Mucosa of rectum (tissue), 2 donors: Measurements from ENCODE around the gene MAVS.

ENCODE experiments used
- H3K27ac ChIP-seq, 2 donors: one replicate each; pipeline ENCODE4 v1.7.0; 2013; ENCODE audit warnings: inconsistent platforms in 2 of 2, low read depth in 2 of 2, low read length in 2 of 2
- H3K27me3 ChIP-seq, 2 donors: one replicate each; pipeline ENCODE4 v1.7.0; 2013; ENCODE audit warnings: low read length in 2 of 2; ENCODE audit not compliant: control insufficient read depth in 2 of 2, insufficient read depth in 2 of 2
- H3K36me3 ChIP-seq, 2 donors: one replicate each; pipeline ENCODE4 v1.7.0; 2013; ENCODE audit warnings: low read length in 2 of 2; ENCODE audit not compliant: control insufficient read depth in 2 of 2, insufficient read depth in 2 of 2
- H3K4me1 ChIP-seq, 2 donors: one replicate each; pipeline ENCODE4 v1.7.0; 2013; ENCODE audit warnings: low read length in 2 of 2, mild to moderate bottlenecking in 1 of 2; ENCODE audit not compliant: control insufficient read depth in 2 of 2, insufficient read depth in 2 of 2
- H3K4me3 ChIP-seq, 2 donors: one replicate each; pipeline ENCODE4 v1.7.0; 2013; ENCODE audit warnings: low read length in 2 of 2
- H3K9ac ChIP-seq, 2 donors: one replicate each; pipeline ENCODE4 v1.7.0; 2013; ENCODE audit warnings: low read length in 2 of 2, low read depth in 1 of 2, mild to moderate bottlenecking in 1 of 2
- H3K9me3 ChIP-seq, 2 donors: one replicate each; pipeline ENCODE4 v1.7.0; 2013; ENCODE audit warnings: low read length in 2 of 2; ENCODE audit not compliant: control insufficient read depth in 2 of 2
- donor health status: healthy.
- donor health status: Normal muscosa, but diverticular disease.

MAVS gene

DNA sequence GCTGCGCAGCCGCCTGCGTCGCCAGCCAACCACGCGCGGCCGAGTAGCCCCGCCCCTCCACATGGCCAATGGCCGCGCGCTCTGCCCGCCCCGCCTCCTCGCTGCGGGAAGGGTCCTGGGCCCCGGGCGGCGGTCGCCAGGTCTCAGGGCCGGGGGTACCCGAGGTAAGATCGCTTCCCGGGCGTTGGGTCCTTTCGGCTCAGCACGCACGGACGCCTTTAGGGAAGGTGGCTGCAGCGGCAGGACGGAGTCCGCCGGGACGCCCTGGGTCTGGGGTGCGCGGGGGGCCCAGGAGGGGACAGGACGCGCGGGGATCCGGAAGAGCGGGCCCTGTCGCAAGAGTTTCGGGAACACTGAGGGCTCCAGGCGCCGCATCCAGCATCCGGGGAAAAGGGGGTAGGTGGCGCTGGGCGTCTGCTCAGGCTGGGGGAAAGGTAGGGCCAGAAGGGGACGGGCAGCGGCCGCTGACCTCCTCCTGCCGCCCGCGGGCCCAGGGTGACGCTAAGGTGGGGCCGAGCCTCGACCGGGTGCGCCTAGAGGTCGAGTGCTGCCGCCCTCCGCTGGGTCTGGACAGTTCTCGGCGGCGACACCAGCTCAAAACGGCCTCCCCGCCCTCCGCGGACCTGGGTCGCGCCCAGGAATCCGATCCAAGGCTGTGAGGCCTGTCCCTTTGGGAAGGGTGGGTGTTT lies at the start of gene MAVS:
TSS of gene MAVS (plus strand) at position 95 of the 689 bp plus-strand sequence. CDS start 7,791 bp downstream, outside the sequence.
- H3K4me3 ChIP-seq = peak within 1 kb of the TSS; percentile 78 to 96

DNA sequence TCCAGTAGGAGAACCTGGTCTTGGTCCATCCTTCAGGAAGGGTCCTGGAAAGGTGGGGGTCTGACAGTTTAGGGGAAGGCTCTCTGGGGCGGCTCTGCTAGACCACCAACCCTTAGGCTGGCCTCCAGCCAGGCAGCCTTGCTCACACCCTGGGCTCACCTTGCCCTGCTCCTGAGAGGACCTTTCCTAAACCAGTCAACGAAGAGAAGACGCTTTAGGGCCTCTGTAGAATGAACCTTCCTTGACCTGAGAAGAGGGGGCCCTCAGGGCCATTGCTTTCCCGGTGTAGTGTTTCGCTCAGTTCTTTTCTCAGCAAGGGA lies 49.4 kb upstream of the MAVS start:
- peak overlapping the region; percentile 71 to 79 for H3K4me3 ChIP-seq
- H3K4me1 ChIP-seq = peaks cover 45 to 47% of the 10 kb centered on the region in 2 donors
- H3K36me3 ChIP-seq = peaks cover 5 to 12% of the 10 kb centered on the region in 2 donors

More for the DNA sequence above, at the start of gene MAVS:
- Histone ChIP-seq H3K4me1 (peaks cover 28 to 33% of the 10 kb centered on the region in 2 donors), H3K36me3 (peaks cover 0 to 2% of the 10 kb centered on the region in 2 donors), H3K9ac (peak within 1 kb of the TSS; percentile 94 to 100), H3K27me3 (no peaks in the 10 kb centered on the region), H3K27ac (peak within 1 kb of the TSS; percentile 96 to 97), H3K9me3 (no peaks in the 10 kb centered on the region)

DNA sequence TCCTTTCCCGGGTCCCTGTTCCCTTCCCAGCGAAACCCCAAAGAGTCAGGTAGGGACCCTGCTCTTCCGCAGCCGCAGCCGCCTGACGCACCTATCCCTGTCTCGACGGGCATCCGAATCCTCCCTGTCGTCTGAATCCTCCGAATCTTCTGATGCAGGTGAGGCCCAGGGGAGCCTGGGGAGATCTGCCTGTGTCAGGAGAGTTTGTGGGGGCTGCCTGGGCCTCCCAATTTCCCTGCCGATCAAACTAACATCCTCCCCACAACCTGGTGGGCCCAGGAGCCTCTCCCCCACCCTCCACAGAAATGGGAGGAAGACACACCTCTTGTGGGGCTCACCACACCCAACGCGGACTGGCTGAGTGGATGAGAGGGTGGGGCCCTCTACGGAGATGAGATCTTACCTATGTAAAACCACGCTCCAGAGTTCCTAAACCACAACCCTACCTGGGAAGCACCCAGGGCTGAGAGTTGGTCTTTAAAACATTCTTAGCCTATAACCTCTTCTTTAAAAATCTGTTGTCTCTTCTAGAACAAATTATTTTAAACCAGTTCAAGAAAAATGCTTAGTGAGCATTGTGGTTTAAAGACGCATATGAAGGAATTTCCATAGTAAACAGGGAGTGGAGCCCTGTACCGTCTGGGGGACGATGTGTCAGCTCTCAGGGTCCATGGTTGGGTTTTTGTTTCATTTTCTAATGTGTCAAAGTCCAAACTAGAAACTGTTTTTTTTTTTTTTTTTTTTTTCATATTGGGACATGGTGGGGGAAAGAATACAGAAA lies 48.9 kb upstream of the MAVS start:
- no peaks in the 10 kb centered on the region for H3K9me3 ChIP-seq
- H3K27me3 ChIP-seq = no peaks in the 10 kb centered on the region
- H3K9ac ChIP-seq = peak overlapping the region; percentile 6 to 19
- H3K4me1 ChIP-seq = peaks cover 45 to 47% of the 10 kb centered on the region in 2 donors
- peaks cover 11 to 15% of the 10 kb centered on the region in 2 donors for H3K36me3 ChIP-seq
- peak overlapping the region; percentile 71 to 79 for H3K4me3 ChIP-seq
- peak overlapping the region; percentile 39 to 62 for H3K27ac ChIP-seq

More for the DNA sequence above, 49.4 kb upstream of the MAVS start:
- Histone ChIP-seq H3K27ac (peak overlapping the region in 1 of 2 donors; percentile 62), H3K27me3 (no peaks in the 10 kb centered on the region), H3K9ac (peak overlapping the region; percentile 2 to 27), H3K9me3 (no peaks in the 10 kb centered on the region)

DNA sequence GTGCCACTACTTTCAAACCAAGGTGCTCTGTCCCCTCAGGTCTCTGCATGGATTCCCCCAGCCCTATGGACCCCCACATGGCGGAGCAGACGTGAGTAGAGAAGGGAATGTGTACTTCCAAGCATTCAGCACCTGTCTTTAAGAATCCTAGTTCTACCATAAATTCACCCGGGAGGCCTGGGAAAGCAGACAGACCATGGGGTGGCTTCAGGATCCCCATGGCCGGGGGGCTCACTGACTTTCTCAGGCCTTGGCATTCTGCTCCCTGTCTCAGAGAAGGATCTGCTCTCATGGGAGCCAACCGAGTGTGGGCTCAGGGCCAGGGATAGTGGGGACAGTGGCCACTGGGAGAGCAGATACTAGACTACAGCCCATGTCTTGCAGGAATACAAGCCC lies 48.3 kb upstream of the MAVS start:
- H3K4me3 ChIP-seq = peak overlapping the region in 1 of 2 donors; percentile 71
- H3K9ac ChIP-seq = peak overlapping the region in 1 of 2 donors; percentile 6
- peaks cover 17 to 18% of the 10 kb centered on the region in 2 donors for H3K36me3 ChIP-seq
- H3K9me3 ChIP-seq = no peaks in the 10 kb centered on the region
- peaks cover 45 to 47% of the 10 kb centered on the region in 2 donors for H3K4me1 ChIP-seq
- H3K27me3 ChIP-seq = no peaks in the 10 kb centered on the region
- H3K27ac ChIP-seq = peak overlapping the region; percentile 39 to 62

DNA sequence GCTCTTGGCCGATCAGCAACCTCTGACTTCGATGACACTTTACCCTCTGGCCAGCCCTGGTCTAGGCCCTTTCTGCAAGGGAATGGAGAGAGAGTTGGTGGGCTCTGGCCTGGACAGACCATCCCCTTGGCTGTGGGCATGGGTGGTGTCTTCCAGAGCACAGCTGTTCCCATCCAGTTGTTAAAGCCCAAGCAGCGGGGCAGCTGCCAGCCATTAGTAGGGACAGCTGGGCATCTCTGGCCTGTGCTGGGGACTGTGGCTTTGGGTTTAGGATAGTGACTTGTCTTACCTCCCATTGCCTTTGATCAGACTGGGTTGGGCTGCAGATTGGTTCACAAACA lies 47.8 kb upstream of the MAVS start:
- peaks cover 45 to 47% of the 10 kb centered on the region in 2 donors for H3K4me1 ChIP-seq
- no peaks in the 10 kb centered on the region for H3K27me3 ChIP-seq
- peak overlapping the region; percentile 42 to 62 for H3K27ac ChIP-seq
- no peak overlapping the region for H3K4me3 ChIP-seq
- peaks cover 22 to 23% of the 10 kb centered on the region in 2 donors for H3K36me3 ChIP-seq
- no peak overlapping the region for H3K9ac ChIP-seq
- no peaks in the 10 kb centered on the region for H3K9me3 ChIP-seq

DNA sequence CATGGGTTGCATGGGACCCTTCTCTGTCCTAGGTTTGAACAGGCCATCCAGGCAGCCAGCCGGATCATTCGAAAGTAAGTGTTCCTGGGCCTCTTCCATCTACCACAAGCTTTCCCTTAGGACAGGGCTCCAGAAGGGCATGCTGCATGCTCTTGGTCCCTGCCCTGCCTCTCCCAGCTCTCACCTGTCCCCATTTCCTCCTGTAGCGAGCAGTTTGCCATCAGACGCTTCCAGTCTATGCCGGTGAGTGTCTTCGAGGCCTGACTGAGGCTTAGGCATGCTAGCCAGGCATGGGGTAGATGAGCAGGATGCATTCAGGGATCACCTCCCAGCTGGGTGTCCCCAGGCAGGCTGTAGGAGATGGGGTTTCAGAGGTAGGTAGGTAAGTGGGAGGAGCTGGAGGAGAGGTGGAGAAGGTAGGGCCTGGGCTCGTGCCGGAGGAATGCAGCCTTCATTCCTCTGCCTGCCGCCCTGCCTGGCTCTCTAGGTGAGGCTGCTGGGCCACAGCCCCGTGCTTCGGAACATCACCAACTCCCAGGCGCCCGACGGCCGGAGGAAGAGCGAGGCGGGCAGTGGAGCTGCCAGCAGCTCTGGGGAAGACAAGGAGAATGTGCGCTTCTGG lies 46.3 kb upstream of the MAVS start:
- Histone ChIP-seq H3K4me3 (no peak overlapping the region), H3K27ac (peak overlapping the region; percentile 5 to 62), H3K9me3 (no peaks in the 10 kb centered on the region), H3K36me3 (peaks cover 27 to 28% of the 10 kb centered on the region in 2 donors), H3K9ac (no peak overlapping the region), H3K27me3 (no peaks in the 10 kb centered on the region), H3K4me1 (peaks cover 42 to 44% of the 10 kb centered on the region in 2 donors)

DNA sequence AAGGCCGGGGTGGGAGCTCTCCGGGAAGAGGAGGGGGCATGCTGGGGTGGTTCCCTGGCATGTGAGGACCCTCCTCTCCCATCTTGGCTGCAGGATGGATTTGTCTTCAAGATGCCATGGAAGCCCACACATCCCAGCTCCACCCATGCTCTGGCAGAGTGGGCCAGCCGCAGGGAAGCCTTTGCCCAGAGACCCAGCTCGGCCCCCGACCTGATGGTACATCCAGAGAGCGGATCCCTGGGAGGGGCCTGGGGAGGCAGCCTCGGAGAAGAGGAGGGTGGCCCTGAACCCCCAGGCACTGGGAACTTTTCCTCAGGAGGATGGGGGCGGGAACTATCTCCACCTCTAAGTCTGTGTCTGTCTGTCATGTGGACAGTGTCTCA lies 45.8 kb upstream of the MAVS start:
- Histone ChIP-seq H3K9me3 (no peaks in the 10 kb centered on the region), H3K27me3 (no peaks in the 10 kb centered on the region), H3K4me3 (no peak overlapping the region), H3K27ac (peak overlapping the region in 1 of 2 donors; percentile 62), H3K36me3 (peaks cover 27 to 31% of the 10 kb centered on the region in 2 donors), H3K4me1 (peaks cover 43 to 45% of the 10 kb centered on the region in 2 donors), H3K9ac (no peak overlapping the region)

DNA sequence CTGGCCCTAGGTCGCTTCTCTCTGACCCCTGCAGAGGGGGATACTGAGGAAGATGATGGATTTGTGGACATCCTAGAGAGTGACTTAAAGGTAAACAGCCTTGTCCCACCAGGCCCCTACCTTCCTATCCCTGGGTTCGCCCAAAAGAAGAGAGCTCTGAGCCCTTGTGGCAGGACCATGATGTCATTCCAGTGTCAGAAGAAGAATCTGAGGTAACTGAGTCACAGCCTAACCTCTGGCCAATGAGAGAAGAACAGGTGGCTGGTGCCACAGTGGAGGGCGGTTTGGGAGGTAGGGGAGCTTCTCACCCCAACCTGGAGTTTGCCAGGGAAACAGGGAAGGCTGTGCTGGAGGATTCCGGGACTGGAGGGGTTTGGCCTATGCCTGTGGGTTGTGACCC lies 45.3 kb upstream of the MAVS start:
- Histone ChIP-seq H3K27me3 (no peaks in the 10 kb centered on the region), H3K36me3 (peaks cover 27 to 31% of the 10 kb centered on the region in 2 donors), H3K9ac (no peak overlapping the region), H3K9me3 (no peaks in the 10 kb centered on the region), H3K27ac (no peak overlapping the region), H3K4me1 (peaks cover 46 to 49% of the 10 kb centered on the region in 2 donors), H3K4me3 (no peak overlapping the region)

DNA sequence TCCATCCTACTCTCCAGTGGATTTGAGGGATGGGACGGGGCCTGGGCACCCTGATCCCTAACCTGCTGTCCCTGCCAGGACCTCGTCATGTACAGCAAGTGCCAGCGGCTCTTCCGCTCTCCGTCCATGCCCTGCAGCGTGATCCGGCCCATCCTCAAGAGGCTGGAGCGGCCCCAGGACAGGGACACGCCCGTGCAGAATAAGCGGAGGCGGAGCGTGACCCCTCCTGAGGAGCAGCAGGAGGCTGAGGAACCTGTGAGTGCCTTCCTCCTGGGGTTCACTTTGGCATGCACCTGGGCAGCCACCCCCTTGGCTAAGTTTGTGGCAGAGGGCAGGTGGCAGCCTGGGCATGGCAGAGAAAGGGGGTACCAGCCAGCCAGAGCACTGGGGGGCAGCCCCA lies 44.8 kb upstream of the MAVS start:
- Histone ChIP-seq H3K4me3 (no peak overlapping the region), H3K9me3 (no peaks in the 10 kb centered on the region), H3K27me3 (no peaks in the 10 kb centered on the region), H3K9ac (no peak overlapping the region), H3K36me3 (peaks cover 27 to 31% of the 10 kb centered on the region in 2 donors), H3K4me1 (peaks cover 43 to 48% of the 10 kb centered on the region in 2 donors), H3K27ac (no peak overlapping the region)
